HL-60 (cell line): ENCODE measurements around the gene HINT2.

ENCODE experiments used
- DNase-seq, 2 experiments: peaks; one replicate each; pipeline ENCODE4 v3.0.0-alpha.2; 2010 to 2020; ENCODE audit warnings: low read depth in 1 of 2, low spot score in 1 of 2
- H3K27ac ChIP-seq: fragments of 250-450 bp; sonication (Bioruptor Pico); replicated peaks from 2 replicates; pipeline ENCODE4 v1.5.1; 2020; ENCODE audit warnings: mild to moderate bottlenecking, moderate library complexity
- H3K27me3 ChIP-seq: fragments of 250-450 bp; sonication (Bioruptor Pico); 2 replicates; pipeline ENCODE4 v1.5.1; 2021; ENCODE audit warnings: mild to moderate bottlenecking, moderate library complexity; ENCODE audit not compliant: insufficient read depth, poor library complexity, severe bottlenecking
- H3K4me3 ChIP-seq: replicated peaks from 2 replicates; pipeline ENCODE4 v1.5.1; 2011; ENCODE audit warnings: mild to moderate bottlenecking, control low read depth, low read length; ENCODE audit not compliant: insufficient read depth
- GABPA ChIP-seq: IDR thresholded peaks from 2 replicates; pipeline ENCODE4 v1.6.1; 2012; ENCODE audit warnings: low read depth
- POLR2AphosphoS5 ChIP-seq: IDR thresholded peaks from 2 replicates; pipeline ENCODE4 v1.6.1; 2012; ENCODE audit warnings: low read depth
- SPI1 ChIP-seq: IDR thresholded peaks from 2 replicates; pipeline ENCODE4 v1.6.1; 2012; ENCODE audit warnings: low read depth, mild to moderate bottlenecking, borderline replicate concordance
- TF ChIP-seq, protein P1 (sequence below): IDR thresholded peaks from 2 replicates; pipeline ENCODE4 v1.6.1; 2012; ENCODE audit warnings: low read depth; ENCODE audit not compliant: insufficient replicate concordance
- TF ChIP-seq, protein P2 (sequence below): IDR thresholded peaks from one replicate; pipeline ENCODE4 v1.5.1; 2011; ENCODE audit warnings: low read length, control low read depth, inconsistent platforms; ENCODE audit not compliant: insufficient read depth

HINT2 gene

GRCh38 chr9:35861161-35861897 is 46.5 kb upstream of the HINT2 start:
- no peak overlapping the region for H3K27ac ChIP-seq
- H3K4me3 ChIP-seq, result no peak overlapping the region
- TF ChIP-seq POLR2AphosphoS5, result no peak
- no peak for TF ChIP-seq SPI1
- TF ChIP-seq, protein P1, sequence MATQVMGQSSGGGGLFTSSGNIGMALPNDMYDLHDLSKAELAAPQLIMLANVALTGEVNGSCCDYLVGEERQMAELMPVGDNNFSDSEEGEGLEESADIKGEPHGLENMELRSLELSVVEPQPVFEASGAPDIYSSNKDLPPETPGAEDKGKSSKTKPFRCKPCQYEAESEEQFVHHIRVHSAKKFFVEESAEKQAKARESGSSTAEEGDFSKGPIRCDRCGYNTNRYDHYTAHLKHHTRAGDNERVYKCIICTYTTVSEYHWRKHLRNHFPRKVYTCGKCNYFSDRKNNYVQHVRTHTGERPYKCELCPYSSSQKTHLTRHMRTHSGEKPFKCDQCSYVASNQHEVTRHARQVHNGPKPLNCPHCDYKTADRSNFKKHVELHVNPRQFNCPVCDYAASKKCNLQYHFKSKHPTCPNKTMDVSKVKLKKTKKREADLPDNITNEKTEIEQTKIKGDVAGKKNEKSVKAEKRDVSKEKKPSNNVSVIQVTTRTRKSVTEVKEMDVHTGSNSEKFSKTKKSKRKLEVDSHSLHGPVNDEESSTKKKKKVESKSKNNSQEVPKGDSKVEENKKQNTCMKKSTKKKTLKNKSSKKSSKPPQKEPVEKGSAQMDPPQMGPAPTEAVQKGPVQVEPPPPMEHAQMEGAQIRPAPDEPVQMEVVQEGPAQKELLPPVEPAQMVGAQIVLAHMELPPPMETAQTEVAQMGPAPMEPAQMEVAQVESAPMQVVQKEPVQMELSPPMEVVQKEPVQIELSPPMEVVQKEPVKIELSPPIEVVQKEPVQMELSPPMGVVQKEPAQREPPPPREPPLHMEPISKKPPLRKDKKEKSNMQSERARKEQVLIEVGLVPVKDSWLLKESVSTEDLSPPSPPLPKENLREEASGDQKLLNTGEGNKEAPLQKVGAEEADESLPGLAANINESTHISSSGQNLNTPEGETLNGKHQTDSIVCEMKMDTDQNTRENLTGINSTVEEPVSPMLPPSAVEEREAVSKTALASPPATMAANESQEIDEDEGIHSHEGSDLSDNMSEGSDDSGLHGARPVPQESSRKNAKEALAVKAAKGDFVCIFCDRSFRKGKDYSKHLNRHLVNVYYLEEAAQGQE, result no peak
- no peak for TF ChIP-seq GABPA
- TF ChIP-seq, protein P2, sequence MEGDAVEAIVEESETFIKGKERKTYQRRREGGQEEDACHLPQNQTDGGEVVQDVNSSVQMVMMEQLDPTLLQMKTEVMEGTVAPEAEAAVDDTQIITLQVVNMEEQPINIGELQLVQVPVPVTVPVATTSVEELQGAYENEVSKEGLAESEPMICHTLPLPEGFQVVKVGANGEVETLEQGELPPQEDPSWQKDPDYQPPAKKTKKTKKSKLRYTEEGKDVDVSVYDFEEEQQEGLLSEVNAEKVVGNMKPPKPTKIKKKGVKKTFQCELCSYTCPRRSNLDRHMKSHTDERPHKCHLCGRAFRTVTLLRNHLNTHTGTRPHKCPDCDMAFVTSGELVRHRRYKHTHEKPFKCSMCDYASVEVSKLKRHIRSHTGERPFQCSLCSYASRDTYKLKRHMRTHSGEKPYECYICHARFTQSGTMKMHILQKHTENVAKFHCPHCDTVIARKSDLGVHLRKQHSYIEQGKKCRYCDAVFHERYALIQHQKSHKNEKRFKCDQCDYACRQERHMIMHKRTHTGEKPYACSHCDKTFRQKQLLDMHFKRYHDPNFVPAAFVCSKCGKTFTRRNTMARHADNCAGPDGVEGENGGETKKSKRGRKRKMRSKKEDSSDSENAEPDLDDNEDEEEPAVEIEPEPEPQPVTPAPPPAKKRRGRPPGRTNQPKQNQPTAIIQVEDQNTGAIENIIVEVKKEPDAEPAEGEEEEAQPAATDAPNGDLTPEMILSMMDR, result no peak
- H3K27me3 ChIP-seq, result peaks cover 15% of the 10 kb centered on the region
- DNase-seq, result no peak

- no peak for DNase-seq
- Histone ChIP-seq H3K4me3 (no peak overlapping the region), H3K27me3 (peaks cover 15% of the 10 kb centered on the region), H3K27ac (no peak overlapping the region)
- TF ChIP-seq GABPA (no peak), POLR2AphosphoS5 (no peak), SPI1 (no peak)
These were observed 45.1 kb upstream of the HINT2 start for GRCh38 chr9:35859990-35860339.

- peaks cover 15% of the 10 kb centered on the region for H3K27me3 ChIP-seq
- H3K4me3 ChIP-seq, result no peak overlapping the region
- H3K27ac ChIP-seq, result no peak overlapping the region
- DNase-seq, result no peak
- TF ChIP-seq, protein P2, result no peak
- TF ChIP-seq POLR2AphosphoS5, result no peak
- no peak for TF ChIP-seq SPI1
- TF ChIP-seq GABPA, result no peak
- TF ChIP-seq, protein P1, result no peak
These were observed 44.6 kb upstream of the HINT2 start for GRCh38 chr9:35859310-35859989.

GRCh38 chr9:35858458-35858857 is 43.6 kb upstream of the HINT2 start:
- TF ChIP-seq, protein P1, result no peak
- TF ChIP-seq, protein P2, result no peak
- TF ChIP-seq SPI1 (no peak), POLR2AphosphoS5 (no peak), GABPA (no peak)
- DNase-seq, result no peak
- Histone ChIP-seq H3K27ac (no peak overlapping the region), H3K27me3 (peaks cover 12% of the 10 kb centered on the region), H3K4me3 (no peak overlapping the region)
